Breast epithelium (tissue), 3 donors: Measurements from ENCODE around the gene CD44.
A peak's percentile ranks its signal among the peaks of the same experiment; 100 is the strongest.

Experiments used
- CTCF ChIP-seq, 3 donors: fragments of 450-650 bp; IDR thresholded peaks; one replicate each; pipeline ENCODE4 v1.5.1; 2016 to 2017; ENCODE audit warnings: antibody characterized with exemption in 3 of 3, mild to moderate bottlenecking in 3 of 3, moderate library complexity in 3 of 3
- POLR2A ChIP-seq: fragments of 450-650 bp; IDR thresholded peaks from one replicate; pipeline ENCODE4 v1.6.1; 2016; ENCODE audit warnings: antibody characterized with exemption, mild to moderate bottlenecking, moderate library complexity
- POLR2AphosphoS5 ChIP-seq, 3 donors: sonication (generic); formaldehyde crosslinking; IDR thresholded peaks; one replicate each; pipeline ENCODE4 v1.6.1; 2017; ENCODE audit warnings: antibody characterized with exemption in 3 of 3

GRCh38 chr11:35141571-35141971 is 2.6 kb downstream of the CD44 start:
- no peak for TF ChIP-seq POLR2A
- TF ChIP-seq POLR2AphosphoS5 (IDR thresholded peaks at IDR 0.05), result peak in 2 of 3 donors; percentile 12 to 16
- no peak for TF ChIP-seq CTCF (IDR thresholded peaks at IDR 0.05)
